Loucy (cell line): ENCODE measurements around the gene TRAF3.

Experiments used
- EZH2phosphoT487 ChIP-seq: fragments of 200-600 bp; IDR thresholded peaks from 2 replicates; pipeline ENCODE4 v1.6.1; 2018; ENCODE audit warnings: antibody characterized with exemption, mild to moderate bottlenecking, moderate library complexity, borderline replicate concordance
- TF ChIP-seq, protein P1 (sequence below): fragments of 200-600 bp; sonication (generic); conservative IDR thresholded peaks from 2 replicates; pipeline ENCODE4 v1.5.1; 2014; ENCODE audit warnings: mild to moderate bottlenecking, antibody characterized with exemption, low read length

DNA sequence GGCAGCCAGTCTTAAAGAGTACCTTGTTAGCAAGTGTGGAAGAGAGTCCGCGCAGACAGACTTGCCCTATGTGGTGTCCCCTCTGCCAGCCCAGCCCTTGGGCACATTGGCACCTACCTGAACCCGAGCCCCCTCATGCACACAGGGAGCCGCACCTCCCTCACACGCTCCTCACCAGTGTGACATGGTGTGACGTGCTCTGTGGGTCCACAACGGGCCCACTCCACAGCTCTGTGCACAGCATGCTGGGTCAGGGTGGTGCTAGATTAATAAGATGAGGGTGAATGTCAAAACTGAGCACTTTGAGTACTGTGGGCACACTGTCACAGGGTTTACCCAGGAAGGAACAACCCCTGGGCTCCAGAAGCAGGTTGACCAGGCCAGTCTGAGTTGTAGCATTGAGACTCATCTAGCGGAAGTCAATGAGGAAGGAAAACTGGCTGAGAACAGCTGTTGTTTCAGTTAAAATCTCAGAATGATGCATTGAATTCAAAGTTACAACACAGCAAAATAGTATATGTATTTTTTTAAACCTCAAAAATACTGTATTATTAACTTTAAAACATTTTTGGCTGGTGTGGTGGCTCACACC is 91.8 kb downstream of the TRAF3 start:
- TF ChIP-seq, protein P1, sequence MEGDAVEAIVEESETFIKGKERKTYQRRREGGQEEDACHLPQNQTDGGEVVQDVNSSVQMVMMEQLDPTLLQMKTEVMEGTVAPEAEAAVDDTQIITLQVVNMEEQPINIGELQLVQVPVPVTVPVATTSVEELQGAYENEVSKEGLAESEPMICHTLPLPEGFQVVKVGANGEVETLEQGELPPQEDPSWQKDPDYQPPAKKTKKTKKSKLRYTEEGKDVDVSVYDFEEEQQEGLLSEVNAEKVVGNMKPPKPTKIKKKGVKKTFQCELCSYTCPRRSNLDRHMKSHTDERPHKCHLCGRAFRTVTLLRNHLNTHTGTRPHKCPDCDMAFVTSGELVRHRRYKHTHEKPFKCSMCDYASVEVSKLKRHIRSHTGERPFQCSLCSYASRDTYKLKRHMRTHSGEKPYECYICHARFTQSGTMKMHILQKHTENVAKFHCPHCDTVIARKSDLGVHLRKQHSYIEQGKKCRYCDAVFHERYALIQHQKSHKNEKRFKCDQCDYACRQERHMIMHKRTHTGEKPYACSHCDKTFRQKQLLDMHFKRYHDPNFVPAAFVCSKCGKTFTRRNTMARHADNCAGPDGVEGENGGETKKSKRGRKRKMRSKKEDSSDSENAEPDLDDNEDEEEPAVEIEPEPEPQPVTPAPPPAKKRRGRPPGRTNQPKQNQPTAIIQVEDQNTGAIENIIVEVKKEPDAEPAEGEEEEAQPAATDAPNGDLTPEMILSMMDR = no peak
- TF ChIP-seq EZH2phosphoT487 = no peak
